ENCODE measurements around the gene MAFG. TPM values are rescaled to one million over a fixed set of nuclear protein-coding genes. Genes with fewer than 3 reads are reported as not detected.

Gene MAFG
- polyA plus RNA-seq, 3 donors = 12.9 to 14.9 (median 13.1) TPM

DNA sequence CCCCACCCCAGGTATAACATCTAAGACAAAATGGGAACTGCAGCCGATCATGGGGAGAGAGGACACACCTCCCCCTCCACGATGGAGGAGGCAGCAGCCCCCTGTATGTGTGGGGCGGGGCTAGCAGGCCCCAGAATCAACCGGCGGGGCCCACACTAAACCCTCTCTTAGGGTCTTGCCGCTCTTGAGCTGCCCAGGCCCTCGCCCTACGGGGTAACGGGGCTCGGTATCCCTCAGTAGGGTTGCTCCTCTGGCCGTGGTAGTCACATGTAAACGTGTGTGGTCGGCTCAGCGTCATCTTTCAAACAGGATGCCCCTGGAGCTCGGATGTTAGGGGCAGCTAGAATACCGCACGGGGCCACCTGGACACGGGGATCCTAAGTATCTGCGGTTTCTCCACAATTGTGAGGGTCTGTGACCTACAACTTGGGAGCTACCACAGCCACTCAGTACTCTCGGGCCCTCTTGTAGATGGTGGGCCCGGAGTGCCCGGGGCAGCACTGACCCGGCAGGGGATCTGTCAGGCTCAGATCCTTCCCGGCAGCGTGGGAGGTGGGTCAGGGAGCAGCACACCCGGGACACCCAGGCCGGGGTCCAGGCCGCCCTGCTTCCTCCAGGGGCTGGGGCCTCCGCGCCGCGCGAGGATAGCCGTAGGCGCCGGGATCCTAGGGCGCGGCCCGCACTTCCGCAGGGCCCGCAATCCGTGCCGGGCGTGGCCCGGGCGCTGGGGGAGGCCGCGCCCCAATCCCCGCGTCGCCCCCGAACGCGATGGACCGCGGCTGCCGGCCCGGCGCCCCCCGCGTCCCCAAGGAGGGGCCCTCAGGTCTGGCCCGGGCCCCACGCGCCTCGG lies 57.2 kb downstream of the MAFG start:
- DNase-seq = no peak

DNA sequence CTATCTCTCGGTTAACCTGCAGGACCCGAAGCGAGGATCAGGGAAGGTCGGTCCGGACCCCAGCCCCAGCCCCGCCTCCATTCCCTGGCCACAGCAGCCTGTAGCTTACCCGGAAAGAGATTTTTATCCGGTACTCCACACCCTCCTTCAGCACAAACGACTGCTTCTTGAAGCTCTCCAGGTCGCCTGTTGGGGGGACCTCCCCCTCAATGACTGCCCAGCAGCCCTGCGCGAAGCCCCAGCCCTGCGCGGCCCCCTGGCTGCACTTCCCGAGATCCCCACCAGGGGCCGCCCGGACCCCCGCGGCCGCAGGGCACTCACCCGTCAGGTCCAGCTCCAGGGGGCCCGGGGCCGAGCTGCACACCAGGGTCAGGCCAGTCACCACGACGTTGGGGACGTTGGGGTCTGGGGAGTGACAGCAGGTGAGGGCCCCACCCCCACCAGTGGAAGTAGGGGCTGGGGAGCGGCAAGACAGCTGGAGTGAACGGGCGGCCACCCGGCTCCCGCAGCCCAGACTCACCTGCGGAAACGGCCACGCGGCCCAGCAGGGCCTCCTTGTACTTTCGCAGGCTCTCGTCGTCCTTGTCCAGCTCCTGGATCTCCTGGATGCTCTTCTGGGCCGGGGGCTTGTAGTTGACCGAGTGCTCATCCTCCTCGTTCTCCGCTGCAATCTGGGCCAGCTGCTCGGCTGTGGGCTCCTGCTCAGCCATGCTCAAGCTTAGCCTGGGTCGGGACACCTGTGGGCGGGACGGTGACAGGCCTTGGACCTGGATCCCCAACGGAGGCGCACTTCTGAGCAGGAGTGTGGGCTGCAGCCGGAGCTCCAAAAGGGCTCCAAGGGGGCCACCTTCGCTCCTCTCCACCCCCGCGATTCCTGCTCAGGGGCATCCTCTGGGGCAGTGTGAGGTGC lies 58.1 kb downstream of the MAFG start:
- DNase-seq = no peak

DNA sequence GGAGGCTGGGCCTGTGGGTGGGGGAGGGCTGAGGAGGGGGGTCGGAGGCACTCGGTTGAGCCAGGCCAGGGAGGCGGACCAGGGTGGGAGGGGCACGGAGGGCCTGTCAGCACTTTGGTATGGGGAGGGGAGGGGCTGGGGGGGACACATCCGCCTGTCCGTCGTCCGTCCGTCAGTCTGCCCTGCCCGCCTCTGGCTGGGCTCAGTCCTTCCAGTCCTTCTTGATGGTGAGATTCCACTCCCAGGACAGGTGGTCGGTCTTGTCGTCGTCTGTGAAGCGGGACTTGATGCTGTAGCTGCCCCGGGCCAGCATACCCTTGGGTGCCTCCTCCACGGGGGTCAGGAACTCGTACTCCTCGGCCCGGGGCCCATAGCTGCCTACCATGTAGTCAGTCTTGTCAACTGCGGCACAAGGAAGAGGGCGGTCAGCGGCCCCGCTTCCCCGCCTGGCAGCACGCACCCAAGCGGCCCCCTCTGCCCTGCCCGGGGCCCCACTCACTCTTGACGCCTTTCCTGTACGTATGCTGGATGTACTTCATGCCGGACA lies 58.8 kb downstream of the MAFG start:
- DNase-seq = no peak

Other genes with a start within 250 kb of the MAFG start
- gene ARL16, start 243.9 kb downstream of the MAFG start, polyA plus RNA-seq (ENCODE audit: insufficient read length in 3 of 3) = 10 to 100 TPM; 41.8 to 49.7 (median 47.0) TPM
- gene HGS, start 243.7 kb downstream of the MAFG start, polyA plus RNA-seq (ENCODE audit: insufficient read length in 3 of 3) = 100 to 1,000 TPM in 1 of 3 donors, 10 to 100 TPM in 2; 95.1 to 111 (median 96.5) TPM
- 10 to 100 TPM; 47.5 to 67.4 (median 59.2) TPM for gene MRPL12, start 224.4 kb downstream of the MAFG start, polyA plus RNA-seq (ENCODE audit: insufficient read length in 3 of 3)
- 10 to 100 TPM; 18.9 to 22.4 (median 22.3) TPM for gene SLC25A10, start 215.5 kb downstream of the MAFG start, polyA plus RNA-seq (ENCODE audit: insufficient read length in 3 of 3)
- gene GCGR, start 123.6 kb downstream of the MAFG start, polyA plus RNA-seq (ENCODE audit: insufficient read length in 3 of 3) = 10 to 100 TPM; 11.1 to 14.0 (median 12.1) TPM
- 100 to 1,000 TPM; 102 to 124 (median 122) TPM for gene MCRIP1, start 94.4 kb downstream of the MAFG start, polyA plus RNA-seq (ENCODE audit: insufficient read length in 3 of 3)
- gene PPP1R27, start 92.7 kb downstream of the MAFG start, polyA plus RNA-seq (ENCODE audit: insufficient read length in 3 of 3) = under 1 TPM in 2 of 3 donors, not detected in 1; 0.14 to 0.44 TPM
- 100 to 1,000 TPM; 415 to 451 (median 445) TPM for gene P4HB, start 67.2 kb downstream of the MAFG start, polyA plus RNA-seq (ENCODE audit: insufficient read length in 3 of 3)
- 100 to 1,000 TPM; 171 to 228 (median 216) TPM for gene ARHGDIA, start 56.4 kb downstream of the MAFG start, polyA plus RNA-seq (ENCODE audit: insufficient read length in 3 of 3)
- 10 to 100 TPM; 63.3 to 93.8 (median 83.9) TPM for gene ALYREF, start 36.1 kb downstream of the MAFG start, polyA plus RNA-seq (ENCODE audit: insufficient read length in 3 of 3)
- gene ANAPC11, start 36.0 kb downstream of the MAFG start, polyA plus RNA-seq (ENCODE audit: insufficient read length in 3 of 3) = 100 to 1,000 TPM in 2 of 3 donors, 10 to 100 TPM in 1; 87.9 to 118 (median 117) TPM
- 1 to 10 TPM in 1 of 3 donors, under 1 TPM in 2; 0.71 to 1.2 (median 0.76) TPM for gene NPB, start 25.5 kb downstream of the MAFG start, polyA plus RNA-seq (ENCODE audit: insufficient read length in 3 of 3)
- gene PCYT2, start 16.3 kb downstream of the MAFG start, polyA plus RNA-seq (ENCODE audit: insufficient read length in 3 of 3) = 10 to 100 TPM; 49.6 to 55.1 (median 52.9) TPM
- 10 to 100 TPM; 14.0 to 21.3 (median 20.6) TPM for gene SIRT7, start 9.6 kb downstream of the MAFG start, polyA plus RNA-seq (ENCODE audit: insufficient read length in 3 of 3)
- gene PYCR1, start 9.6 kb upstream of the MAFG start, polyA plus RNA-seq (ENCODE audit: insufficient read length in 3 of 3) = 10 to 100 TPM; 26.8 to 38.2 (median 31.9) TPM
- gene MYADML2, start 19.5 kb upstream of the MAFG start, polyA plus RNA-seq (ENCODE audit: insufficient read length in 3 of 3) = under 1 TPM; 0.17 to 0.36 (median 0.24) TPM
- 1 to 10 TPM; 2.1 to 4.3 (median 2.4) TPM for gene NOTUM, start 33.5 kb upstream of the MAFG start, polyA plus RNA-seq (ENCODE audit: insufficient read length in 3 of 3)
- 10 to 100 TPM; 37.2 to 40.1 (median 37.4) TPM for gene ASPSCR1, start 49.9 kb upstream of the MAFG start, polyA plus RNA-seq (ENCODE audit: insufficient read length in 3 of 3)
- 10 to 100 TPM; 38.7 to 51.4 (median 48.5) TPM for gene CENPX, start 95.1 kb upstream of the MAFG start, polyA plus RNA-seq (ENCODE audit: insufficient read length in 3 of 3)
- gene LRRC45, start 95.6 kb upstream of the MAFG start, polyA plus RNA-seq (ENCODE audit: insufficient read length in 3 of 3) = 10 to 100 TPM; 15.8 to 18.1 (median 16.6) TPM
- gene RAC3, start 103.9 kb upstream of the MAFG start, polyA plus RNA-seq (ENCODE audit: insufficient read length in 3 of 3) = 10 to 100 TPM; 13.4 to 17.1 (median 14.6) TPM
- 100 to 1,000 TPM in 2 of 3 donors, 10 to 100 TPM in 1; 98.3 to 138 (median 102) TPM for gene DCXR, start 110.0 kb upstream of the MAFG start, polyA plus RNA-seq (ENCODE audit: insufficient read length in 3 of 3)
- gene RFNG, start 124.1 kb upstream of the MAFG start, polyA plus RNA-seq (ENCODE audit: insufficient read length in 3 of 3) = 10 to 100 TPM; 49.4 to 56.6 (median 54.8) TPM
- 100 to 1,000 TPM; 127 to 149 (median 140) TPM for gene GPS1, start 124.2 kb upstream of the MAFG start, polyA plus RNA-seq (ENCODE audit: insufficient read length in 3 of 3)
- 10 to 100 TPM; 76.8 to 96.3 (median 90.9) TPM for gene DUS1L, start 138.1 kb upstream of the MAFG start, polyA plus RNA-seq (ENCODE audit: insufficient read length in 3 of 3)
- gene FASN, start 170.5 kb upstream of the MAFG start, polyA plus RNA-seq (ENCODE audit: insufficient read length in 3 of 3) = 10 to 100 TPM; 41.4 to 56.7 (median 50.1) TPM